ENCODE data around the gene OSTM1.
"Not testable (repeated sequence)": the region's sequence is repeated elsewhere in the genome, so short reads cannot be mapped to it uniquely, and the experiment has no call there.

The OSTM1 gene

DNA sequence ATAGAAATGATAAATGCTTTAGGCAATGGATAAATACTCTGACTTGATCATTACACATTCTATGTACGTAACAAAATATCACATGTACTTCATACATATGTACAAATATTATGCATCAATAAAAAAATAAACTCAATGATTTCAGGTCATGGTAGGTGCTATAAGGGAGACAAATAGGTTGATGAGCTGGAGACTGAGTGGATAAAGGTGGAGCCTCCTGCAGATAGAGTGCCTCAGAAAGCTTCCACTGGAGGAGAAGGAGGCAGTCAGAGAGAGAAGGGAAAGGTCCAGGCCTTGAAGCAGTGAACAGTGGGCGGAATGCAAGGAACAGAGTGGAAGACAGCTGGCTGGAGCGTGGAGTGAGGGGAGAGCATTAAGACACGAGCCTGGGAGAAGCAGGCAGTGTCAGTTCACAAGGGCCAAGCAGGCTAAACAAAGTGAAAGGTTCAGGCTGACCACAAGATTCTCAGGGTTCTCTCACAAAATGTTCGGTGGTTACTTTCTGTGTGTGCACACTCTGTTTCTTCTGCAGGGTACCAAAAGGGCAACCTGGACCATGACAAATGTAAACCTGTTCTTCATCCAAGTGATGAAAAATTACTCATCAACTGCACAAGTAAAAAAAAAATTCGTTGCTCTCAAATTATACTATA lies 60.6 kb downstream of the OSTM1 start:
- no peak for DNase-seq

DNA sequence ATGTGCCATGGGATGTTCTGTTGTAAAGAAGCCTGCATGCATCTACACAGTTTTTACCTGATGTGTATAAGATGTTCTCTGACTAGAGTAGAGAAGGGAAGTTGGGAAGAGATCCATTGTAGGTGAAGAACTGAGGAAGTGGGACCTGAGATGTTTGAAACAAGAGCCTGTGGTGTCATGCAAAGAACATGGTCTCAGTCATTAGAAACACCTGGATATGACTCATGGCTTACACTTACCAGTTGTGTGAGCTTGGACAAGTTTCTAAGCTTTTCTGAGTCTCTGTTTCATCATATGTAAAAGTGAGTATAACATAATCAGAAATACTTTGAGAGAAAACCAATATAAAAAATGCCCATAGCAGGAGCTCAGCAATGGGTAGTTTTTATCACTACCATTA lies 64.6 kb downstream of the OSTM1 start:
- DNase-seq, result no peak

DNA sequence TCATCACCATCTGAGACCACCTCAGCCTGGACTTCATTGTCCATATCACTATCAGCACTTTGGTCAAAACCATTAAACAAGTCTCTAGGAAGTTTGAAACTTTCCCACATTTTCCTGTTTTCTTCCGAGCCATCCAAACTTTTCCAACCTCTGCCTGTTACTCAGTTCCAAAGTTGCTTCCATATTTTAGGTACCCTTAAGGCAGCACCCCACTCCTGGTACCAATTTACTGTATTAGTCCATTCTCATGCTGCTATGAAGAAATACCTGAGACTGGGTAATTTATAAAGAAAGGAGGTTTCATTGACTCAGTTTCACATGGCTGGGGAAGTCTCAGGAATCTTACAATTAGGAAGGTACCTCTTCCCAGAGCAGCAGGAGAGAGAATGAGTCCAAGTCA lies 65.3 kb downstream of the OSTM1 start:
- not testable (repeated sequence) for DNase-seq

DNA sequence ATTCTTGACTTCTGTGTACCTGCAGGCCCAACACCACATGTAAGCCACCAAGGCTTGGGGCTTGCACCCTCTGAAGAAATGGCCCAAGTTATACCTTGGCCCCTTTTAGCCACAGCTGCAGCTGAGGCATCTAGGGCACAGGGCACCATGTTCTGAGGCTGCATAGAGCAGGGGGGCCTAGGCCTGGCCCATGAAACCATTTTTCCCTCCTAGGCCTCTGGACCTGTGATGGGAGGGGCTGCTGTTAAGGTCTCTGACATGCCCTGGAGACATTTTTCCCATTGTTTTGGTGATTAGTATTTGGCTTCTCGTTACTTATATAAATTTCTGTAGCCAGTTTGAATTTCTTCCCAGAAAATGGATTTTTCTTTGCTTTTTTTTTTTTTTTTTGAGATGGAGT lies 66.2 kb downstream of the OSTM1 start:
- DNase-seq, result no peak

DNA sequence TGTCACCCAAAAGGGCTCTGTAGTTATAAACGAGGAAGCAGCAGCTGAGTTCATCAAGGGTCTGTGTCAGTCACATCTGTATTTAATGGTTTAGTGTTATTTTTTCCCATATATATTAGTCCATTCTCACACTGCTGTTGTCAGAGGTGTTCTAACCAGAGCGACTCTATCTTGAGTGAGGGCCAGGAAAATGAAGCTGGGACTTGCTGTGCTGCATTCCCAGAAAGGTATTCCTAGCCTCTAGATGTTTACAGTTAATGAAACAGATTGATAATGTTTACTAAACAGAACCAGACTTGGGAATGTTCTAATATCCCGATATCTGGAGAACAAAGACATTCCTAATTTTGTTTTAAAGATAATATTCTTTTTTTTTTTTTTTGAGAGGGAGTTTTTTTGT lies 68.6 kb downstream of the OSTM1 start:
- no peak for DNase-seq

DNA sequence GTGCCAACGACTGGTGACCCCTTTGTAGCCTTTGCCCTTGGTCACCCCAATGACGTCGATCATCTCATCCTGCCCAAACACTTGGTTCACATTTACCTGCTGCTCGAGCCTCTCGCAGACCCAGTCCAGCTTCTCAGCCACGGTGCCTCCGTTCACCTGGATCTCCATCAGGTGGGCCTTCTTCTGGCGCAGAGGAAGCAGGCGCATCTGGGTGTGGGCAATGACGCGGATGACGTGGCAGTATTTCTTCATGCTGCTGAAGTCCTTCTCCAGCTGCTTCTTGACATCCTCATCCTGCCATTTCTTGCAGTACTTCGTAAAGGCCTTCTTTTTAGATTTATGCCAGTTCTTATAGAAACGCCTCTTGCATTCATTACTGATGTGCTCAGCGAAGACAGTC lies 69.7 kb downstream of the OSTM1 start:
- DNase-seq, result no peak

DNA sequence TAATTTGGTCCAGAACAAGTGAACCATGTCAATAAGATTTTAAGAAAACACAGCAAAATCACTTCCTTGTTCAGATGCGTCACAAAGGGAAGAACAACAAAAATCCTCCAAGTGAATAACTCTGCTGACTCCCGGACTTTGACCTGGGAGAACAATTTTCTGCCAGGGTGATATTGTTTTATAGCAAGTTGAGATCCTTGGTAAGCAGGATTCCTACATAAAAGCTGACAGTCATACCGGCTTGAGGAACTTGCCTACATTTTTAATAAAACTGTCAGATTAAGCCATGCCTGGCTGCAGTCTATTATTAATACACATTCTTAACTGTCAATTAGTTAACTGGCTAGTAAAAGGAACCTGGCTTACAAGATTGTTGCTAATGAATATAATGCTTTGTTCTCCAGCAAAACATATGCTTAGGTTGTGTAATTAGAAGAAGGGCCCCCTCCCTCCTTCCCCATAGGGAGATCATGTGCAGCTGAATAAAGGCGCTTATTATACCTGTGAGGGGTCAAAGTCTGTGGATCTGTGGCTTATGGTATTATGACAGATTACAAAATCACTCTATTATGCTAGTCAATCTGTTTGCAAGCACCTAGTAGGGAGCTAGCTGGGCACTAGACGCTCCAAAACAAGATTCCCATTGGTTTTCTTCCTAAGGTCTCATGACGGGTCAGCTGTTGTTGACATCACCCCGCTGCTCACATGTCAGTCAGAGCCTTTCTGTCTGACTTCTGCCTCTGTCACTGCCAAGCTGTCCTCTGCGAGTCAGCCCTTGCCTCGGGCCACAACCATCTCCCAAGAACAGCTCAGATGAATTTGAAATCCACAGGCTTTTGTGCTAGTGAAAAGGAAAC lies 71.9 kb downstream of the OSTM1 start:
- no peak for DNase-seq

DNA sequence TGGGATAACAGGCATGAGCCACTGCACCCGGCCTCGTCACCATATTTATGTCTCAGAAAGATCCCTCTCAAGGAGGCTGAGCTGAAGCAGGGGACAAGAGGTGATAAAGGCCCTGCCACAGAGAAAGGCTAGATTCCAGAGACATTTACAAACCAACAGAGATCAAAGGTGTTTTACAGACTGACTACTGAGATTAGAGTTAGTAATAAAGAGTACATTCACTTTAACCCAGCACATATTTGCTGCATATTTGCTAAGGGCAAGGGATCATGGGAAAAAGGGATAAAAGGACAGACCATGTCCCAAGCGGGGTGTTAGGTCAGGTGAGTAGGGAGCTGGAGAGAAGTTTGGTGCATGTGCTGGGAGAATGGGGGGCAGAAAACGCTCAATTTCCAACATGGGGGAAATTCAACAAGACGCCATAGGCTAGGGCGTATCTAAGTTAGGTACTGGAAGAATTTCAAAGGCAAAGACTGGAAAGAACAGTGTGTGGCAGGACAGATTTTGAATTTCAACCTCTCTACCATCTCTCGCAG lies 72.8 kb downstream of the OSTM1 start:
- DNase-seq, result no peak

DNA sequence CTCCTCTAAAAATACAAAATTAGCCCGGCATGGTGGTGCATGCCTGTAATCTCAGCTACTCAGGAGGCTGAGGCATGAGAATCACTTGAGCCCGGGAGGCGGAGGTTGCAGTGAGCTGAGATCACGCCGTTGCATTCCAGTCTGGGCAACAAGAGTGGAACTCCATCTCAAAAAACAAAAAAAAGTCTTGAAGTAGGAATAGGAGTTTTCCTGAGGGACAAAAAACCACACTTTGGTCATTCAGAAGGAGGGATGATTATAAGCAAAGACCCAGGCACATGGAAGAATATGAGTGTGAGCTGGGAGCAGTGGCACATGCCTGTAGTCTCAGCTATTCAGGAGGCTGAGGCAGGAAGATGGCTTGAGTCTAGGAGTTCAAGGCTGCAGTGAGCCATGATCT lies 74.3 kb downstream of the OSTM1 start:
- DNase-seq, result not testable (repeated sequence)

DNA sequence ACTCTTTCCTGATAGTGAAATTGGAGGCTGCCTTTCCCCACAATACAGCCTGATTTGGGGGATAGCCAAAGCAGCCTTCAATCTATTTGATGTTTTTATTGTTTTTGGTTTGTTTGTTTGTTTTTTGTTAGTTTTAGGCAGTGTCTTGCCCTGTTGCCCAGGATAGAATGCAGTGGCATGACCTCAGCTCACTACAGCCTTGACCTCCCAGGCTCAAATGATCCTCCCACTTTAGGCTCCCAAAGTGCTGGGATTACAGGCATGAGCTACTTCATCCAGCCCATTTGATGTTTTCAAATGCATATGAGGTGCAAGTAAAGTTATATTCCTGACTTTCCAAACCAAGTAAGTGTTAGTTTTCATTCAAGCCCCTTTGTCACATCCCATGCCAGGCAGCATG lies 75.2 kb downstream of the OSTM1 start:
- no peak for DNase-seq

DNA sequence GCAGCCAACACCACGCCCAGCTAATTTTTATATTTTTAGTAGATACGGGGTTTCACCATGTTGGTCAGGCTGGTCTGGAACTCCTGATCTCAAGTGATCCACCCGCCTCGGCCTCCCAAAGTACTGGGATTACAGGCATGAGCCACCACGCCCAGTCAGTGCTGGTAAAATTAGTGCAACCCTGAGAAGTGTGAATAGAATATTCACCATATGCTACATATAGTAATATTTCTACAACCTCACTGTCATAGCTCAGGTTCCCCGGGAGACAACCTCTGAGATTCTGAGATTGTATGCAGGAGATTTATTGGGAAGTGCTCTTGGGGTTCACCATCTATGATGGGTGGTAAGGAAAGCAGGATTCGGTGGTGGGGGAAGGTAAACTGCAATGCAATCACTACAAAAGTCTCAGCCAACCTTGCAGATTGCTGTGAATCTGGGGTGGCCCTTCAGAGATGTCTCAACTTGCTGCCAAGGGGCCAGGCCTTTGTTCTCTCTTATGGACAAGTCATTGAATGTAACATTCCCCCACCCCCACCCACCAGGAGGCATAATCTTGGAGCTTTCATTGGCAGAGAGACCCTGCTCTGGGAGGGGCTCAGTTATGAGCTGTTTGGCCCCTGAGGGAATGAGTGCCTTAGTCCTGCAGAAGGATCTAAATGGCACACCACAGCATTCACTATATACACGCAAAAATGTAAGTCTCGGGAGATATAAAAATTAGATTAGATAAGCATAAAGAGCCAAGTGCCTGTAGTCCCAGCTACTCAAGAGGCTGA lies 82.6 kb downstream of the OSTM1 start:
- DNase-seq, result no peak

All from RPMI8226 (cell line).